ENCODE results near the gene GART.

GRCh38 chr21:33550772-33551660, 9.1 kb upstream of the GART start:
- TF ChIP-seq, protein P1, sequence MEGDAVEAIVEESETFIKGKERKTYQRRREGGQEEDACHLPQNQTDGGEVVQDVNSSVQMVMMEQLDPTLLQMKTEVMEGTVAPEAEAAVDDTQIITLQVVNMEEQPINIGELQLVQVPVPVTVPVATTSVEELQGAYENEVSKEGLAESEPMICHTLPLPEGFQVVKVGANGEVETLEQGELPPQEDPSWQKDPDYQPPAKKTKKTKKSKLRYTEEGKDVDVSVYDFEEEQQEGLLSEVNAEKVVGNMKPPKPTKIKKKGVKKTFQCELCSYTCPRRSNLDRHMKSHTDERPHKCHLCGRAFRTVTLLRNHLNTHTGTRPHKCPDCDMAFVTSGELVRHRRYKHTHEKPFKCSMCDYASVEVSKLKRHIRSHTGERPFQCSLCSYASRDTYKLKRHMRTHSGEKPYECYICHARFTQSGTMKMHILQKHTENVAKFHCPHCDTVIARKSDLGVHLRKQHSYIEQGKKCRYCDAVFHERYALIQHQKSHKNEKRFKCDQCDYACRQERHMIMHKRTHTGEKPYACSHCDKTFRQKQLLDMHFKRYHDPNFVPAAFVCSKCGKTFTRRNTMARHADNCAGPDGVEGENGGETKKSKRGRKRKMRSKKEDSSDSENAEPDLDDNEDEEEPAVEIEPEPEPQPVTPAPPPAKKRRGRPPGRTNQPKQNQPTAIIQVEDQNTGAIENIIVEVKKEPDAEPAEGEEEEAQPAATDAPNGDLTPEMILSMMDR (conservative IDR thresholded peaks at IDR 0.05; ENCODE audit: low read depth, low read length), result no peak
- TF ChIP-seq EZH2phosphoT487 (IDR thresholded peaks at IDR 0.05; ENCODE audit: borderline replicate concordance, low read length) (no peak), EZH2 (IDR thresholded peaks at IDR 0.05; ENCODE audit: low read length, unreplicated experiment) (no peak)

Measured in PC-3 (cell line).